Sigmoid colon (tissue), 7 donors: ENCODE data around the gene CHERP. TPM values are rescaled to one million over a fixed set of nuclear protein-coding genes. Genes with fewer than 3 reads are reported as not detected.
"Not testable (repeated sequence)": the region's sequence is repeated elsewhere in the genome, so short reads cannot be mapped to it uniquely, and the experiment has no call there.

Experiments
- DNase-seq: peaks from one replicate; pipeline ENCODE4 v3.0.0-alpha.2; 2019
- H3K27ac ChIP-seq, 4 donors: fragments of 200-600 bp; sonication (generic); one replicate each; pipeline ENCODE4 v1.5.1; 2016 to 2019; ENCODE audit warnings: mild to moderate bottlenecking in 1 of 4
- H3K27me3 ChIP-seq, 3 donors: fragments of 200-600 bp; sonication (generic); one replicate each; pipeline ENCODE4 v1.5.1; 2019; ENCODE audit warnings: mild to moderate bottlenecking in 1 of 3
- H3K36me3 ChIP-seq, 4 donors: fragments of 200-600 bp; sonication (generic); one replicate each; pipeline ENCODE4 v1.5.1; 2016 to 2019
- H3K4me1 ChIP-seq, 4 donors: fragments of 200-600 bp; sonication (generic); one replicate each; pipeline ENCODE4 v1.5.1; 2017 to 2019
- H3K4me3 ChIP-seq, 4 donors: fragments of 200-600 bp; sonication (generic); one replicate each; pipeline ENCODE4 v1.5.1; 2017 to 2019; ENCODE audit warnings: mild to moderate bottlenecking in 2 of 4, moderate library complexity in 1 of 4
- H3K9me3 ChIP-seq, 4 donors: fragments of 200-600 bp in 3 of 4; sonication (generic) in 3 of 4; one replicate each; pipeline versions ENCODE4 v1.5.1 to v1.6.1; 2013 to 2019
- CTCF ChIP-seq, 4 experiments: fragments of 450-650 bp in 3 of 4; fragments of 200-600 bp in 1 of 4; IDR thresholded peaks; one replicate each; pipeline ENCODE4 v1.5.1; 2016 to 2019; ENCODE audit warnings: antibody characterized with exemption in 4 of 4, mild to moderate bottlenecking in 3 of 4, moderate library complexity in 2 of 4
- EP300 ChIP-seq, 4 donors: sonication (generic); formaldehyde crosslinking; IDR thresholded peaks; one replicate each; pipeline ENCODE4 v1.6.1; 2017; ENCODE audit warnings: antibody characterized with exemption in 4 of 4
- POLR2A ChIP-seq, 2 donors: fragments of 450-650 bp; IDR thresholded peaks; one replicate each; pipeline ENCODE4 v1.6.1; 2016; ENCODE audit warnings: antibody characterized with exemption in 2 of 2, mild to moderate bottlenecking in 2 of 2, moderate library complexity in 2 of 2
- POLR2AphosphoS5 ChIP-seq, 4 donors: sonication (generic); formaldehyde crosslinking; IDR thresholded peaks; one replicate each; pipeline ENCODE4 v1.6.1; 2017; ENCODE audit warnings: antibody characterized with exemption in 4 of 4
- WGBS, 2 donors: extraction: QIAGEN DNeasy Blood & Tissue Kit; methylation state at CpG; one replicate each; pipeline ENCODE4 v1.1.7; 2013; 5-methylcytosine and 5-hydroxymethylcytosine counted together
- intact Hi-C: fragments of 100-400 bp; cut with DNase I; formaldehyde crosslinking; loops from one replicate; pipeline ENCODE4 v1.15.1; 2023
- polyA plus RNA-seq, 3 donors: library from polyadenylated mRNA; stranded (reverse); fragments of 200-250 nt; gene quantifications; one replicate each; pipeline ENCODE4 v1.2.3, GENCODE V29; 2013
- total RNA-seq, 4 donors: library from RNA; depleted of rRNA; stranded (reverse); fragments of >200 nt; gene quantifications; one replicate each; pipeline ENCODE4 v1.1.0, GENCODE V29; 2016
- donor health status: healthy with polysubstance abuse.
- donor health status: Bipolar disorder and iron deficiency.
- donor health status: healthy.

Gene CHERP
- total and polyA plus RNA-seq, 7 donors: 5.6 to 32.7 (median 8.6) TPM

GRCh38 chr19:16562608-16563025 is 20.4 kb upstream of the CHERP start:
- intact Hi-C loops: no loop called here
- TF ChIP-seq POLR2A (IDR thresholded peaks at IDR 0.05) (no peak), CTCF (IDR thresholded peaks at IDR 0.05) (no peak)
- Histone ChIP-seq H3K27ac (no peak overlapping the region), H3K4me1 (no peaks in the 10 kb centered on the region), H3K4me3 (no peak overlapping the region), H3K9me3 (no peaks in the 10 kb centered on the region), H3K36me3 (peaks cover 6 to 90% (median 36%) of the 10 kb centered on the region in 4 donors), H3K27me3 (no peaks in the 10 kb centered on the region)
- no peak for DNase-seq
- 95% methylated on average over 6 of the region's 6 CpGs for WGBS, 2 donors

GRCh38 chr19:16561382-16561781 is 19.1 kb upstream of the CHERP start:
- no peak for TF ChIP-seq POLR2AphosphoS5 (IDR thresholded peaks at IDR 0.05)
- TF ChIP-seq CTCF (IDR thresholded peaks at IDR 0.05): no peak
- TF ChIP-seq POLR2A (IDR thresholded peaks at IDR 0.05): no peak
- TF ChIP-seq EP300 (IDR thresholded peaks at IDR 0.05): no peak
- H3K4me1 ChIP-seq: no peaks in the 10 kb centered on the region
- H3K27me3 ChIP-seq: no peaks in the 10 kb centered on the region
- WGBS, 2 donors: 90 to 93% methylated on average over 8 of the region's 8 CpGs
- DNase-seq: no peak
- H3K36me3 ChIP-seq: peaks cover 6 to 81% (median 31%) of the 10 kb centered on the region in 4 donors
- H3K27ac ChIP-seq: no peak overlapping the region
- H3K9me3 ChIP-seq: no peaks in the 10 kb centered on the region
- intact Hi-C loops: no loop called here
- no peak overlapping the region for H3K4me3 ChIP-seq

- Histone ChIP-seq H3K27me3 (no peaks in the 10 kb centered on the region), H3K4me1 (no peaks in the 10 kb centered on the region), H3K36me3 (peaks cover 6 to 78% (median 30%) of the 10 kb centered on the region in 4 donors), H3K27ac (no peak overlapping the region), H3K4me3 (no peak overlapping the region), H3K9me3 (no peaks in the 10 kb centered on the region)
- DNase-seq: no peak
- TF ChIP-seq CTCF (IDR thresholded peaks at IDR 0.05) (no peak), EP300 (IDR thresholded peaks at IDR 0.05) (no peak)
- intact Hi-C loops: no loop called here
- WGBS, 2 donors: 93% methylated on average over 10 of the region's 10 CpGs
These were observed 17.6 kb upstream of the CHERP start for GRCh38 chr19:16559780-16560276.

GRCh38 chr19:16554776-16555175 is 12.5 kb upstream of the CHERP start:
- Histone ChIP-seq H3K4me1 (no peaks in the 10 kb centered on the region), H3K9me3 (no peaks in the 10 kb centered on the region), H3K4me3 (no peak overlapping the region), H3K27ac (no peak overlapping the region), H3K36me3 (peaks cover 11 to 69% (median 26%) of the 10 kb centered on the region in 4 donors), H3K27me3 (no peaks in the 10 kb centered on the region)
- TF ChIP-seq POLR2AphosphoS5 (IDR thresholded peaks at IDR 0.05): no peak
- no peak for TF ChIP-seq EP300 (IDR thresholded peaks at IDR 0.05)
- no peak for TF ChIP-seq CTCF (IDR thresholded peaks at IDR 0.05)
- TF ChIP-seq POLR2A (IDR thresholded peaks at IDR 0.05): no peak
- intact Hi-C loops: no loop called here
- DNase-seq: no peak
- WGBS, 2 donors: 68 to 89% methylated on average over 8 of the region's 8 CpGs

GRCh38 chr19:16551902-16552301 is 9.7 kb upstream of the CHERP start:
- H3K4me1 ChIP-seq, H3K27ac ChIP-seq, H3K4me3 ChIP-seq, H3K9me3 ChIP-seq, H3K27me3 ChIP-seq, intact Hi-C loops, DNase-seq: not testable (repeated sequence)
- H3K36me3 ChIP-seq: peaks cover 6 to 50% (median 26%) of the 10 kb centered on the region in 4 donors
- WGBS, 2 donors: 92 to 96% methylated on average over 6 of the region's 6 CpGs
